ENCODE results near the gene DEFB131B.

GRCh38 chr11:71927820-71928736 lies 49.8 kb downstream of the DEFB131B start, which contains the start of gene XNDC1N:
- TF ChIP-seq, protein P1, sequence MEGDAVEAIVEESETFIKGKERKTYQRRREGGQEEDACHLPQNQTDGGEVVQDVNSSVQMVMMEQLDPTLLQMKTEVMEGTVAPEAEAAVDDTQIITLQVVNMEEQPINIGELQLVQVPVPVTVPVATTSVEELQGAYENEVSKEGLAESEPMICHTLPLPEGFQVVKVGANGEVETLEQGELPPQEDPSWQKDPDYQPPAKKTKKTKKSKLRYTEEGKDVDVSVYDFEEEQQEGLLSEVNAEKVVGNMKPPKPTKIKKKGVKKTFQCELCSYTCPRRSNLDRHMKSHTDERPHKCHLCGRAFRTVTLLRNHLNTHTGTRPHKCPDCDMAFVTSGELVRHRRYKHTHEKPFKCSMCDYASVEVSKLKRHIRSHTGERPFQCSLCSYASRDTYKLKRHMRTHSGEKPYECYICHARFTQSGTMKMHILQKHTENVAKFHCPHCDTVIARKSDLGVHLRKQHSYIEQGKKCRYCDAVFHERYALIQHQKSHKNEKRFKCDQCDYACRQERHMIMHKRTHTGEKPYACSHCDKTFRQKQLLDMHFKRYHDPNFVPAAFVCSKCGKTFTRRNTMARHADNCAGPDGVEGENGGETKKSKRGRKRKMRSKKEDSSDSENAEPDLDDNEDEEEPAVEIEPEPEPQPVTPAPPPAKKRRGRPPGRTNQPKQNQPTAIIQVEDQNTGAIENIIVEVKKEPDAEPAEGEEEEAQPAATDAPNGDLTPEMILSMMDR (IDR thresholded peaks at IDR 0.05), result no peak
- no peak for TF ChIP-seq EP300 (IDR thresholded peaks at IDR 0.05)
